IMR-90 (cell line): ENCODE data around the gene NR2F2. TPM values are rescaled to one million over a fixed set of nuclear protein-coding genes. Genes with fewer than 3 reads are reported as not detected.

Source experiments
- ATAC-seq: fragments of 200-7000 bp; cut with Tn5 transposase; 2 replicates; pipeline ENCODE4 v1.9.1; 2020; ENCODE audit warnings: low read depth, mild to moderate bottlenecking, moderate library complexity
- BruUV-seq: library from RNA; stranded (reverse); fragments of 400-500 nt; replicated peaks from 2 replicates; lab custom pipeline; 2021; lab: Mats Ljungman, UMichigan
- CTCF ChIA-PET: fragments of 300-600 bp; formaldehyde crosslinking; extraction: SDS; loops from one replicate; lab custom pipeline; 2021; ENCODE audit warnings: antibody characterized with exemption; lab: Yijun Ruan, JAX
- POLR2A ChIA-PET: fragments of 300-600 bp; sonication (Branson Sonifier 250); formaldehyde crosslinking; loops from one replicate; lab custom pipeline; 2022; ENCODE audit warnings: antibody characterized with exemption; ENCODE audit not compliant: unreplicated experiment; lab: Charles Lee
- DNase-seq: peaks from one replicate; pipeline ENCODE4 v3.0.0; 2013
- H2AFZ ChIP-seq: replicated peaks from 2 replicates; pipeline ENCODE3; 2013; ENCODE audit warnings: low read length, mild to moderate bottlenecking; ENCODE audit not compliant: poor library complexity
- H2AK5ac ChIP-seq: 2 replicates; pipeline ENCODE4 v1.6.1; 2013; ENCODE audit warnings: low read depth, low read length, inconsistent platforms
- H2AK9ac ChIP-seq: replicated peaks from 2 replicates; pipeline ENCODE3; 2013; ENCODE audit warnings: mild to moderate bottlenecking, low read depth, low read length, moderate library complexity; ENCODE audit not compliant: poor library complexity
- H2BK120ac ChIP-seq: 2 replicates; pipeline ENCODE4 v1.6.1; 2013; ENCODE audit warnings: low read depth, low read length, inconsistent platforms
- H2BK15ac ChIP-seq: 3 replicates; pipeline ENCODE4 v1.6.1; 2013; ENCODE audit warnings: low read depth, low read length, inconsistent platforms
- H2BK20ac ChIP-seq: 2 replicates; pipeline ENCODE4 v1.6.1; 2013; ENCODE audit warnings: low read depth, mild to moderate bottlenecking, inconsistent platforms, low read length, moderate library complexity
- H2BK5ac ChIP-seq: 2 replicates; pipeline ENCODE4 v1.6.1; 2013; ENCODE audit warnings: mild to moderate bottlenecking, low read depth, low read length, inconsistent platforms; ENCODE audit not compliant: poor library complexity, severe bottlenecking
- H3K14ac ChIP-seq: replicated peaks from 2 replicates; pipeline ENCODE4 v1.6.1; 2013; ENCODE audit warnings: low read depth, low read length, inconsistent platforms
- H3K18ac ChIP-seq: 2 replicates; pipeline ENCODE4 v1.6.1; 2013; ENCODE audit warnings: low read depth, low read length, control low read depth
- H3K23ac ChIP-seq: 2 replicates; pipeline ENCODE4 v1.6.1; 2013; ENCODE audit warnings: low read depth, low read length, inconsistent platforms
- H3K27ac ChIP-seq: 2 replicates; pipeline ENCODE4 v1.5.1; 2013; ENCODE audit warnings: mild to moderate bottlenecking, control low read depth, low read length; ENCODE audit not compliant: insufficient read depth
- H3K27me3 ChIP-seq: 2 replicates; pipeline ENCODE4 v1.6.1; 2013; ENCODE audit warnings: low read length; ENCODE audit not compliant: control insufficient read depth, insufficient read depth
- H3K36me3 ChIP-seq: 2 replicates; pipeline ENCODE4 v1.6.1; 2013; ENCODE audit warnings: low read length, mixed read lengths; ENCODE audit not compliant: control insufficient read depth, insufficient read depth
- H3K4ac ChIP-seq: 2 replicates; pipeline ENCODE4 v1.6.1; 2013; ENCODE audit warnings: low read depth, low read length, inconsistent platforms
- H3K4me1 ChIP-seq: 2 replicates; pipeline ENCODE4 v1.6.1; 2013; ENCODE audit warnings: low read length, mixed read lengths; ENCODE audit not compliant: control insufficient read depth, insufficient read depth
- H3K4me2 ChIP-seq: 2 replicates; pipeline ENCODE4 v1.6.1; 2013; ENCODE audit warnings: low read depth, mild to moderate bottlenecking, control low read depth, low read length, moderate library complexity
- H3K4me3 ChIP-seq: 2 replicates; pipeline ENCODE4 v1.5.1; 2013; ENCODE audit warnings: low read depth, mild to moderate bottlenecking, control low read depth, low read length, moderate library complexity; ENCODE audit not compliant: insufficient read depth
- H3K56ac ChIP-seq: 2 replicates; pipeline ENCODE4 v1.6.1; 2013; ENCODE audit warnings: low read length, inconsistent platforms; ENCODE audit not compliant: insufficient read depth; ENCODE audit errors: extremely low read depth
- H3K79me1 ChIP-seq, 2 experiments: 2 replicates each; pipeline ENCODE4 v1.6.1; 2013; ENCODE audit warnings: low read length in 2 of 2, inconsistent platforms in 1 of 2, low read depth in 1 of 2
- H3K9ac ChIP-seq: 2 replicates; pipeline ENCODE4 v1.6.1; 2013; ENCODE audit warnings: low read depth, low read length, control low read depth
- H3K9me1 ChIP-seq: 2 replicates; pipeline ENCODE4 v1.6.1; 2013; ENCODE audit warnings: low read length, inconsistent platforms; ENCODE audit not compliant: insufficient read depth
- H3K9me3 ChIP-seq: 2 replicates; pipeline ENCODE4 v1.6.1; 2013; ENCODE audit warnings: low read length; ENCODE audit not compliant: control insufficient read depth, insufficient read depth
- H4K20me1 ChIP-seq: 2 replicates; pipeline ENCODE4 v1.6.1; 2013; ENCODE audit warnings: low read length, inconsistent platforms; ENCODE audit not compliant: insufficient read depth
- H4K5ac ChIP-seq: 2 replicates; pipeline ENCODE4 v1.6.1; 2013; ENCODE audit warnings: mild to moderate bottlenecking, low read depth, low read length, control low read depth
- H4K8ac ChIP-seq, 2 experiments: 2 replicates each; pipeline ENCODE4 v1.6.1; 2013; ENCODE audit warnings: low read depth in 2 of 2, low read length in 2 of 2, control low read depth in 1 of 2, inconsistent platforms in 1 of 2
- H4K91ac ChIP-seq: 2 replicates; pipeline ENCODE4 v1.6.1; 2013; ENCODE audit warnings: low read depth, low read length, inconsistent platforms; ENCODE audit not compliant: insufficient read depth
- BHLHE40 ChIP-seq: fragments of 150-350 bp; IDR thresholded peaks from 2 replicates; pipeline ENCODE4 v1.6.1; 2016; ENCODE audit warnings: mild to moderate bottlenecking, low read depth, low read length
- CEBPB ChIP-seq: IDR thresholded peaks from 2 replicates; pipeline ENCODE4 v1.6.1; 2012; ENCODE audit warnings: low read depth, low read length, improper control_type of control experiment
- CHD1 ChIP-seq: IDR thresholded peaks from 2 replicates; pipeline ENCODE4 v1.6.1; 2012; ENCODE audit warnings: low read depth, low read length, improper control_type of control experiment
- CTCF ChIP-seq: conservative IDR thresholded peaks from 2 replicates; pipeline ENCODE4 v1.5.1; 2012; ENCODE audit warnings: mild to moderate bottlenecking, low read depth, low read length, improper control_type of control experiment
- ELK1 ChIP-seq: fragments of 150-350 bp; IDR thresholded peaks from 2 replicates; pipeline ENCODE4 v1.6.1; 2016; ENCODE audit warnings: low read depth, mild to moderate bottlenecking, low read length, moderate library complexity, borderline replicate concordance
- FOS ChIP-seq: fragments of 150-350 bp; IDR thresholded peaks from 2 replicates; pipeline ENCODE4 v1.6.1; 2016; ENCODE audit warnings: low read depth, low read length
- MAFK ChIP-seq: IDR thresholded peaks from 2 replicates; pipeline ENCODE4 v1.6.1; 2012; ENCODE audit warnings: low read depth, low read length, improper control_type of control experiment
- MXI1 ChIP-seq: IDR thresholded peaks from 2 replicates; pipeline ENCODE4 v1.6.1; 2012; ENCODE audit warnings: low read depth, mild to moderate bottlenecking, low read length, moderate library complexity, borderline replicate concordance
- NFE2L2 ChIP-seq: fragments of 150-350 bp; IDR thresholded peaks from 2 replicates; pipeline ENCODE4 v1.6.1; 2016; ENCODE audit warnings: low read depth, mild to moderate bottlenecking, low read length
- RAD21 ChIP-seq: IDR thresholded peaks from 2 replicates; pipeline ENCODE4 v1.6.1; 2012; ENCODE audit warnings: low read length, improper control_type of control experiment
- whole genome bisulfite sequencing, 2 experiments: methylation state at CpG; one replicate each; pipeline versions ENCODE4 v1.1.5 to v1.1.7; 2013; ENCODE audit warnings: missing lambda C conversion rate in 2 of 2; ENCODE audit not compliant: insufficient read length in 1 of 2; ENCODE audit errors: extremely low coverage in 2 of 2; 5-methylcytosine and 5-hydroxymethylcytosine counted together
- dilution Hi-C: fragments of 300-500 bp; cut with HindIII; formaldehyde crosslinking; loops from one replicate; pipeline ENCODE4 v1.14.3; 2018; ENCODE audit warnings: low sequenced_read_pairs; ENCODE audit not compliant: unreplicated experiment
- in situ Hi-C: fragments of 300-500 bp; cut with MboI; formaldehyde crosslinking; loops from 3 replicates; pipeline ENCODE4 v1.14.3; 2019; ENCODE audit warnings: low sequenced_read_pairs, inconsistent platforms, mixed read lengths
- intact Hi-C: fragments of 100-400 bp; cut with micrococcal nuclease; formaldehyde crosslinking; loops from 2 replicates; pipeline ENCODE4 v1.10.0; 2022
- polyA plus RNA-seq, 3 experiments: library from polyadenylated mRNA; depleted of rRNA; stranded (reverse); fragments of >200 nt; gene quantifications; 2 replicates each; pipeline ENCODE4 v1.2.3, GENCODE V29; 2012; ENCODE audit warnings: low replicate concordance in 1 of 3
- total RNA-seq: library from RNA; depleted of rRNA; stranded (reverse); fragments of >200 nt; gene quantifications from 2 replicates; pipeline ENCODE4 v1.2.3, GENCODE V29; 2012

The NR2F2 gene
- total and polyA plus RNA-seq, 2 of the 4 experiments (the other 2 are of a cell fraction): 20.3 to 161 TPM

GRCh38 chr15:96336596-96337364 is 6.3 kb downstream of the NR2F2 start:
- H3K9me3 ChIP-seq: no peaks in the 10 kb centered on the region
- ATAC-seq (peak; percentile 3), DNase-seq (no peak)
- peak overlapping the region; percentile 94 for H2BK5ac ChIP-seq
- H2AK5ac ChIP-seq: peak overlapping the region; percentile 77
- H4K5ac ChIP-seq: peak overlapping the region; percentile 54
- peak overlapping the region; percentile 93 for H3K14ac ChIP-seq
- peak overlapping the region; percentile 74 for H2BK120ac ChIP-seq
- H3K4me1 ChIP-seq: no peaks in the 10 kb centered on the region
- peak overlapping the region; percentile 96 for H3K56ac ChIP-seq
- WGBS, 2 experiments: 0% methylated on average over 2 of the region's 9 CpGs; no CpG with 5 or more reads in 1 of the 2 experiments
- in situ Hi-C loops: loop anchor here (10.0 to 25.0 kb wide), 2 partner anchors 774 to 1042 kb away; no protein-coding TSS in a partner anchor
- no peak overlapping the region for H2AFZ ChIP-seq
- no peaks in the 10 kb centered on the region for H3K9me1 ChIP-seq
- H3K9ac ChIP-seq: peak overlapping the region; percentile 99
- peaks cover 49% of the 10 kb centered on the region for H3K36me3 ChIP-seq
- H4K8ac ChIP-seq: peak overlapping the region; percentile 81 to 86; a peak in 3 of 4 replicates
- intact Hi-C loops: loop anchor here (5.0 kb wide), 1 partner anchor 449 kb away; no protein-coding TSS in a partner anchor
- peak overlapping the region; percentile 84 for H3K4me3 ChIP-seq
- no peaks in the 10 kb centered on the region for H3K79me1 ChIP-seq
- H2BK20ac ChIP-seq: peak overlapping the region; percentile 23; the same call in 1 of the 2 replicates
- no TSS peak for BruUV-seq
- peak overlapping the region; percentile 92 for H2AK9ac ChIP-seq
- peak overlapping the region; percentile 93 for H3K18ac ChIP-seq
- TF ChIP-seq CHD1 (no peak), MAFK (no peak), ELK1 (no peak), CTCF (no peak), FOS (no peak), RAD21 (no peak), MXI1 (no peak), NFE2L2 (no peak), BHLHE40 (no peak), CEBPB (no peak)
- peak overlapping the region; percentile 98 for H3K27ac ChIP-seq
- H3K4me2 ChIP-seq: peak overlapping the region; percentile 99
- H3K27me3 ChIP-seq: no peaks in the 10 kb centered on the region
- H3K4ac ChIP-seq: peak overlapping the region; percentile 93
- dilution Hi-C loops: no loop called here
- CTCF ChIA-PET: interaction anchor here (0.7 to 2.1 kb wide), 2 partner anchors 9 to 24 kb away, joined by 4 to 10 read pairs; no protein-coding TSS in a partner anchor
- peak overlapping the region; percentile 57 for H3K23ac ChIP-seq
- peak overlapping the region; percentile 85 for H4K91ac ChIP-seq
- peak overlapping the region; percentile 15; the same call in 1 of the 3 replicates for H2BK15ac ChIP-seq
- POLR2A ChIA-PET: interaction anchor here (0.7 to 1.9 kb wide), 2 partner anchors 9 to 719 kb away, joined by 4 to 8 read pairs; no protein-coding TSS in a partner anchor
- peaks cover 47% of the 10 kb centered on the region for H4K20me1 ChIP-seq
